ENCODE measurements around the gene ATXN1.
"Not testable (repeated sequence)": the region's sequence is repeated elsewhere in the genome, so short reads cannot be mapped to it uniquely, and the experiment has no call there.

The ATXN1 gene

DNA sequence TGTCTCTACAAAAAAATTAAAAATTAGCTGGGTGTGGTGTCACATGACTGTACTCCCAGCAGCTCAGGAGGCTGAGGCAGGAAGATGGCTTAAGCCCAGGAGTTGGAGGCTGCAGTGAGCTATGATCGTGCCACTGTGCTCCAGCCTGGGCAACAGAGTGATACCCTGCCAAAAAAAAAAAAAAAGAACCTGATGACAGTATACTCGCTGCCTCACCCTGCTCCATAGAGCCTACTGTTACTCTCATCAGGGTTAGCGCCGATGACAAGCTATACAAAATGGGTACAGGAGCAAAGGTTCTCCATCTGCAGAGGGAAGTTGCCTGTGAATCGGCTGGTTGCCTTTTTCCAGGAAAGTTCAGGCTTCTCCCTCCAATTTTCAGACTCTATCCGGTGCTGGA, 469.5 kb downstream of the ATXN1 start:
- no peak for DNase-seq

DNA sequence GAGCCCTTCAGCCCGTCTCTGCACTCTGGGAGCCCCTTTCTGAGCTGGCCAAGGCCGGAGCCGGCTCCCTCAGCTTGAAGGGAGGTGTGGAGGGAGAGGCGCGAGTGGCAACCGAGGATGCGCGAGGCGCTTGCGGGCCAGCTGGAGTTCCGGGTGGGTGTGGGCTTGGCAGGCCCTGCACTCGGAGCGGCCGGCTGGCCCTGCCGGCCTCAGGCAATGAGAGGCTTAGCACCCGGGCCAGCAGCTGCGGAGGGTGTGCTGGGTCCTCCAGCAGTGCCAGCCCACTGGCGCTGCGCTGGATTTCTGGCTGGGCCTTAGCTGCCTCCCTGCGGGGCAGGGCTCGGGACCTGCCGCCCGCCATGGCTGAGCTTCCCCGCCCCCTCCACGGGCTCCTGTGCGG, 473.1 kb downstream of the ATXN1 start:
- no peak for DNase-seq

GRCh38 chr6:16286151-16286522, 475.1 kb downstream of the ATXN1 start:
- DNase-seq: no peak

- DNase-seq: no peak
Observed at GRCh38 chr6:16285467-16286150, 475.7 kb downstream of the ATXN1 start.

- DNase-seq: no peak
Observed at GRCh38 chr6:16284472-16284871, 476.8 kb downstream of the ATXN1 start.

GRCh38 chr6:16282370-16282769, 478.9 kb downstream of the ATXN1 start:
- no peak for DNase-seq

DNA sequence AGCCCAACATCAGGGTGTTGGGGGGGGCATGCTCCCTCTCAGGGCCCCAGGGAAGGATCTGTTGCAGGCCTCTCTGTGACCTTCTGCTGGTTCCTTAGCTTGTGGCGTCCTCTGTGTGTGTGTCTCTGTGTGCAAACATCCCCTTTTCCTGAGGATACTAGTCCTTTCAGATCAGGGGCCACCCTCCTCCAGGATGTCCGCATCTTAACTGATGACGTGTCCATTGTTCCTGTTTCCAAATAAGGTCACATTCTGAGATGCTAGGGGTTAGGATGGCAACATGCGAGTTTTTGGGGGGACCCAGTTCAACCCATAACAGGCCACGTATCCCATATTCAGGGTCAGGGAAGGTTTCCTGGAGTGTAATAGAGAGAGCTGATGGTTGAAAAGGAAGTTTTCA, 482.0 kb downstream of the ATXN1 start:
- no peak for DNase-seq

GRCh38 chr6:16278750-16279149, 482.5 kb downstream of the ATXN1 start:
- DNase-seq: no peak

GRCh38 chr6:16278048-16278724, 483.1 kb downstream of the ATXN1 start:
- no peak for DNase-seq

DNA sequence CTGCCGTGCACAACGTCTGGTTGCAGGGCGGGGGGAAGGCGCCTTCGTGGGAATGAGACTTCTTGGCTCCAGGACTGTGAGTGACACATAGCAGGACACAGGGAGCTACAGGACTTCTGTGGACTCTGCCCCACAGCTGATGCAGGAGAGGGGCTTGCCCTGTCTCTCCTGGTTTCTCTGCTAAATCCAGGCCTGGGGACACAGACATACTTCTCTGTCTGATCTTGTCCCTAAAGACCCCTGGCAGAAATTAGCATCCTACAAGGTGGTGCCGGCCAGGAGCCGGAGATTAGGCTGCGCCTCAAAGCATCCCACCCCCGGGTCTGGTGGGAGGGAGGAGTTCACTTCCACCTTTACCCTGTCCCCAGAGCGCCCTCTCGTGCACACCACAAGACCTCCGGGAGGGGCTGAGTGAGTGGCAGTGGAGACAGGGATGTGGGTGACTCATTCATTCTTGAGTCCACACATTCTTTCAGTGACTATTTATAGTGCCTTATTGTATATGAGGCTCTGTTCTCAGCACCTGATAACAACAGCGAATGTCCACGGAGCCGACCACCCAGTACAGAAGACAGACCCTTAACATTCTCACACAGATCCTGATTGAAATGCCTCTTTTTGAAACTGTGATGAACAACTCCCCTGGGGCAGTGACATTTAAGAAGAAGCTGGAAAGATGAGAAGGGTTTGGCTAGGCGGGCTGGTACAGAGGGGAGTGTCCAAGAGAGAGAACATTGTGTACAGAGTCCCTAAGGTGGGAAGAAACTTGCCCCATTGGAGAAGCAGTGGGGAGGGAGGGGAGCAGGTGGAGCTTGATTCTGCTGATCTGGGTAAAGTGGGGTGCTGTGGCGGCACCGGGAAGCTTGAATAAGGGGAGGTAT, 483.9 kb downstream of the ATXN1 start:
- peak; percentile 87 for DNase-seq

GRCh38 chr6:16274885-16275589, 486.2 kb downstream of the ATXN1 start:
- no peak for DNase-seq

DNA sequence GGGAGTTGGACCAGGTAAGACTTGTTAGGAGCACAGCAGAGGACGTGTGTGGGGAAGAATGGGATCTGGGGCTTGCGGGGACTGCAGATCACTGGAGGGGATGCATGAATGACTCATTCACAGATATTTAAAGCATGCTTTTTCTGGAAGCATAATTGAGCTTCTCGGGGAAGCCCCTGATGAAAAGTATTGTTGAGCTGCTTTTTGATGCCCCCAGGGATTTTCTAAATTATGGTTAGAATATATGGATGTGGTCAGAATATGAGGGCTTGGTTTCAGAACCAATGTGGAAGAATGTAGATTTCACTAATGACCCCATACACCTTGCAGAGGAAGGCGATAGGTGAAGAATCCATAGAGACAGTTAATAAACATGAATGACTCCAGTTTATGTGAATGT, 486.8 kb downstream of the ATXN1 start:
- DNase-seq: no peak

- DNase-seq: peak; percentile 37
Observed at GRCh38 chr6:16273256-16273655, 488.0 kb downstream of the ATXN1 start.

- no peak for DNase-seq
Observed at GRCh38 chr6:16272201-16272600, 489.1 kb downstream of the ATXN1 start.

- DNase-seq: no peak
Observed at GRCh38 chr6:16271428-16271827, 489.8 kb downstream of the ATXN1 start.

DNA sequence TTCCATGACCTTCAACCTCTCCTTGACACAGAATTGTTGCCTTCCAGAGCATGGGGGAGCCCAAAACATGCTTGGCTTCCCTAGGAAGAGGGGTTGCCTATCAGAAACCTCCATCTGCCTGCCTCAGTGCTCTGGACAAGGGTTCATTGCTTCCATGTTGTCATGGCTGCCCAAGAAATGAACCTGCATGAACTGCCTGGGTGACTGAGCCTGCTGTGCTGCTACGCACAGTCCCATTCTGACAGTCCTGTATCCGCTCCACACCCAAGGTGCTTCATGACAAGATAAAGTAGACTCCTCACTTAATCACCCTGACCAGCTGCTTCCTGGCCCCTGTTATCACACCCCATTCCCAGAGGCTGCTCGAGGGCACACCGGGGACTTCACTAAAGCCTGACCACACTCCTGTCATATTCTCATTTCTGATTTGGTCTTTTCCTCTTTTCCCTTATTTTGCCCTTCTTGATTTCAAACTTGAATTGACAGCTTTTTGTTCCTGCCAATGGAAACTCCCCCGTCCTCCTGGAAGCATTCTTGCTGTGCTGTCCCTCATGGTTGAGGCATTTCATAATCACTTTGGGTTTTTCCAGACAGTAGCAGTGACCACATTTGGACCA, 491.0 kb downstream of the ATXN1 start:
- peak; percentile 95 for DNase-seq

DNA sequence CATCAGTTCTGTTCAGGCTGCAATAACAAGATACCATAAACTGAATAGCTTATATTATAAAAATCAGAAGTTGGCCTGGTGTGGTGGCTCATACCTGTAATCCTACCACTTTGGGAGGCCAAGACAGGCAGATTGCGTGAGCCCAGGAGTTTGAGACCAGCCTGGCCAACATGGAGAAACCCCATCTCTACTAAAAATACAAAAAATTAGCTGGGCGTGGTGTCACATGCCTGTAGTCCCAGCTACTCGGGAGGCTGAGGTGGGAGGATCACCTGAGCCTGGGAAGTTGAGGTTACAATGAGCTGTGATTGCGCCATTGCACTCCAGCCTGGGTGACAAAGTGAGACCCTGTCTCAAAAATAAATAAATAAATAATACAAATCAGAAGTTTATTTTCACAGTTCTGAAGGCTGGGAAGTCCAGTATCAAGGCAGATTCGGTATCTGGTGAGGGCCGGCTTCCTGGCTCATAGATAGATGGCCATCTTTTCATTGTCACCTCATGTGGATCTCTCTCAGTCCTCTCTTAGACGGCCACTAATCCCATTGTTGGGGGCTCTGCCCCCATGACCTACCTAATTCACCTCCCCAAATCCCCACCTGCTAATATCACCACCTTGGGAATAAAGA, 491.7 kb downstream of the ATXN1 start:
- DNase-seq: not testable (repeated sequence)

- DNase-seq: peak; percentile 84
Observed at GRCh38 chr6:16267428-16268263, 493.6 kb downstream of the ATXN1 start.

GRCh38 chr6:16265351-16266341, 495.6 kb downstream of the ATXN1 start:
- no peak for DNase-seq

GRCh38 chr6:16264785-16265184, 496.5 kb downstream of the ATXN1 start:
- DNase-seq: no peak
